ENCODE data around the gene GULP1. TPM values are rescaled to one million over a fixed set of nuclear protein-coding genes. Genes with fewer than 3 reads are reported as not detected.

GULP1 gene
- total and polyA plus RNA-seq, 2 experiments from 2014 or later = 28.3 to 41.2 TPM

DNA sequence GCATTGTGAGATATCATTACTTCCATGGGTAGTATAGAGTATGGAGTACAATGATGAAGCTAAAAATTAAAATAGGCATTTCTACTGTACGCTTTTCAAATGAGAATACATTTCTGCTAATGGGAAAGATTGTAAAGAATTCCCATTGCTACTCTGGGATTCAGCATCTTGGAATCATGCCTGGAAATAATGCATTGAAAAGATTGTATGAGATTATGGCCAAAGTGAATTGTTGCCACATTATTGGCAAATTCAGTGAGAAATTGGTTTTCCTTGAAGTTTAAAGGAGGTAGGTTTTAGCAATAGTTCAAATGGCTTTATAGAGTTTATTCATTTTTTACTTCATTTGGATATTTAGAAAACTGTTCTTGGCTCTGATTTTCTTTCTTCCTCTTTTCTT lies 157.9 kb downstream of the GULP1 start:
- no peak for TF ChIP-seq CTCF (IDR thresholded peaks at IDR 0.05; ENCODE audit: low read depth, low read length)
- no peak for DNase-seq (ENCODE audit: low read depth in 1 of 2, low spot score in 1 of 2)
- no peak overlapping the region for H3K4me3 ChIP-seq
- H3K27me3 ChIP-seq = no peaks in the 10 kb centered on the region
- no peak overlapping the region for H3K27ac ChIP-seq
- H3K9me3 ChIP-seq (ENCODE audit: low read depth) = no peaks in the 10 kb centered on the region
- H3K4me1 ChIP-seq (ENCODE audit: low read depth) = no peaks in the 10 kb centered on the region
- no peaks in the 10 kb centered on the region for H3K36me3 ChIP-seq

GRCh38 chr2:188449971-188450370 lies 158.3 kb downstream of the GULP1 start:
- no peaks in the 10 kb centered on the region for H3K27me3 ChIP-seq
- H3K4me3 ChIP-seq = no peak overlapping the region
- no peak overlapping the region for H3K27ac ChIP-seq
- H3K36me3 ChIP-seq = no peaks in the 10 kb centered on the region
- H3K4me1 ChIP-seq (ENCODE audit: low read depth) = no peaks in the 10 kb centered on the region
- H3K9me3 ChIP-seq (ENCODE audit: low read depth) = no peaks in the 10 kb centered on the region
- DNase-seq (ENCODE audit: low read depth in 1 of 2, low spot score in 1 of 2) = no peak
- no peak for TF ChIP-seq CTCF (IDR thresholded peaks at IDR 0.05; ENCODE audit: low read depth, low read length)

- no peak overlapping the region for H3K27ac ChIP-seq
These were observed 159.2 kb downstream of the GULP1 start for GRCh38 chr2:188450732-188451483.

DNA sequence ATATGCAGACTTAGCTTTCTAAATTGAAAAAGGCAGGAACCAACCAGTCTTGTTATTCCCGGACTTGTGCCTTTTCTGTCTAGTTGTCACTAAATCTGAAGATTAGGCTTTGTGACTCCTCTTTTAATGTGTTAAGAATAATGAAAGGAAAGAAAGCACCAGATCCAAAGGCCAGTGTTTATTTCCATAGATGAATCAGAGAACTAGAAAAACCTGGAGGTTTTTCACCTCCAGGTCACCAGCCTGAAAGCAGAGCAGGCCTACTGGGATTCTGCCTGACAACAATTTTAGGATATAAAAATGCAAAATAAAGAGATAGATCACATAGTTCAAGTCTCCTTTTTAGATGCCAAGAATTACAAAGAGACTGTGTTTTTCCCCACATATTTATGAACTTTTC lies 160.4 kb downstream of the GULP1 start:
- Histone ChIP-seq H3K27ac (no peak overlapping the region), H3K27me3 (no peaks in the 10 kb centered on the region), H3K4me3 (no peak overlapping the region), H3K4me1 (ENCODE audit: low read depth) (no peaks in the 10 kb centered on the region), H3K36me3 (no peaks in the 10 kb centered on the region), H3K9me3 (ENCODE audit: low read depth) (no peaks in the 10 kb centered on the region)
- DNase-seq (ENCODE audit: low read depth in 1 of 2, low spot score in 1 of 2) = no peak
- no peak for TF ChIP-seq CTCF (IDR thresholded peaks at IDR 0.05; ENCODE audit: low read depth, low read length)

More at GRCh38 chr2:188450732-188451483, 159.2 kb downstream of the GULP1 start:
- DNase-seq (ENCODE audit: low read depth in 1 of 2, low spot score in 1 of 2) = peak in 1 of 2 donors; percentile 20
- H3K9me3 ChIP-seq (ENCODE audit: low read depth) = no peaks in the 10 kb centered on the region
- no peaks in the 10 kb centered on the region for H3K27me3 ChIP-seq
- no peaks in the 10 kb centered on the region for H3K36me3 ChIP-seq
- no peak overlapping the region for H3K4me3 ChIP-seq
- H3K4me1 ChIP-seq (ENCODE audit: low read depth) = no peaks in the 10 kb centered on the region
- no peak for TF ChIP-seq CTCF (IDR thresholded peaks at IDR 0.05; ENCODE audit: low read depth, low read length)

GRCh38 chr2:188456114-188456909 lies 164.6 kb downstream of the GULP1 start:
- H3K27ac ChIP-seq = no peak overlapping the region
- H3K27me3 ChIP-seq = no peaks in the 10 kb centered on the region
- no peak overlapping the region for H3K4me3 ChIP-seq
- H3K4me1 ChIP-seq (ENCODE audit: low read depth) = no peaks in the 10 kb centered on the region
- DNase-seq (ENCODE audit: low read depth in 1 of 2, low spot score in 1 of 2) = no peak
- no peaks in the 10 kb centered on the region for H3K9me3 ChIP-seq (ENCODE audit: low read depth)
- H3K36me3 ChIP-seq = no peaks in the 10 kb centered on the region
- TF ChIP-seq CTCF (IDR thresholded peaks at IDR 0.05; ENCODE audit: low read depth, low read length) = peak; percentile 16

Data from cardiac muscle cell (in vitro differentiated cells and primary cell).